Breast epithelium (tissue), 4 donors: ENCODE data around the gene NAV3. TPM values are rescaled to one million over a fixed set of nuclear protein-coding genes. Genes with fewer than 3 reads are reported as not detected.

Experiments used
- DNase-seq, 2 donors: peaks; one replicate each; pipeline ENCODE4 v3.0.0-alpha.2; 2019; ENCODE audit warnings: low spot score in 2 of 2
- H3K27ac ChIP-seq, 2 donors: fragments of 200-600 bp; sonication (generic) in 1 of 2; one replicate each; pipeline ENCODE4 v1.5.1; 2016 to 2019; ENCODE audit warnings: mild to moderate bottlenecking in 1 of 2
- H3K27me3 ChIP-seq, 2 donors: fragments of 200-600 bp; sonication (generic) in 1 of 2; one replicate each; pipeline versions ENCODE4 v1.5.1 to v1.6.0; 2017 to 2019; ENCODE audit warnings: control low read depth in 1 of 2, mild to moderate bottlenecking in 1 of 2
- H3K36me3 ChIP-seq: fragments of 200-600 bp; one replicate; pipeline ENCODE4 v1.5.1; 2019
- H3K4me1 ChIP-seq, 2 donors: fragments of 200-600 bp; sonication (generic); one replicate each; pipeline ENCODE4 v1.5.1; 2016 to 2019; ENCODE audit warnings: control low read depth in 1 of 2
- H3K4me3 ChIP-seq, 3 donors: fragments of 200-600 bp; sonication (generic); 1 replicate in 2 of 3; 2 replicates in 1 of 3; pipeline ENCODE4 v1.5.1; 2016 to 2019; ENCODE audit warnings: mild to moderate bottlenecking in 3 of 3, moderate library complexity in 2 of 3
- H3K9me3 ChIP-seq, 2 donors: fragments of 200-600 bp; sonication (generic) in 1 of 2; one replicate each; pipeline ENCODE4 v1.5.1; 2016 to 2019; ENCODE audit warnings: control low read depth in 1 of 2
- POLR2A ChIP-seq: fragments of 450-650 bp; IDR thresholded peaks from one replicate; pipeline ENCODE4 v1.6.1; 2016; ENCODE audit warnings: antibody characterized with exemption, mild to moderate bottlenecking, moderate library complexity
- POLR2AphosphoS5 ChIP-seq, 3 donors: sonication (generic); formaldehyde crosslinking; IDR thresholded peaks; one replicate each; pipeline ENCODE4 v1.6.1; 2017; ENCODE audit warnings: antibody characterized with exemption in 3 of 3
- intact Hi-C: fragments of 100-400 bp; cut with DNase I; formaldehyde crosslinking; loops from one replicate; pipeline ENCODE4 v1.15.1; 2023; ENCODE audit warnings: low total_unique reads
- total RNA-seq, 3 donors: library from RNA; depleted of rRNA; stranded (reverse); fragments of >200 nt; gene quantifications; one replicate each; pipeline ENCODE4 v1.1.0, GENCODE V29; 2016
- TF ChIP-seq, protein P1 (sequence below), 3 donors: fragments of 450-650 bp; IDR thresholded peaks; one replicate each; pipeline ENCODE4 v1.5.1; 2016 to 2017; ENCODE audit warnings: antibody characterized with exemption in 3 of 3, mild to moderate bottlenecking in 3 of 3, moderate library complexity in 3 of 3

The NAV3 gene
- total RNA-seq, 3 donors from 2014 or later: 25.6 to 46.1 (median 41.1) TPM

DNA sequence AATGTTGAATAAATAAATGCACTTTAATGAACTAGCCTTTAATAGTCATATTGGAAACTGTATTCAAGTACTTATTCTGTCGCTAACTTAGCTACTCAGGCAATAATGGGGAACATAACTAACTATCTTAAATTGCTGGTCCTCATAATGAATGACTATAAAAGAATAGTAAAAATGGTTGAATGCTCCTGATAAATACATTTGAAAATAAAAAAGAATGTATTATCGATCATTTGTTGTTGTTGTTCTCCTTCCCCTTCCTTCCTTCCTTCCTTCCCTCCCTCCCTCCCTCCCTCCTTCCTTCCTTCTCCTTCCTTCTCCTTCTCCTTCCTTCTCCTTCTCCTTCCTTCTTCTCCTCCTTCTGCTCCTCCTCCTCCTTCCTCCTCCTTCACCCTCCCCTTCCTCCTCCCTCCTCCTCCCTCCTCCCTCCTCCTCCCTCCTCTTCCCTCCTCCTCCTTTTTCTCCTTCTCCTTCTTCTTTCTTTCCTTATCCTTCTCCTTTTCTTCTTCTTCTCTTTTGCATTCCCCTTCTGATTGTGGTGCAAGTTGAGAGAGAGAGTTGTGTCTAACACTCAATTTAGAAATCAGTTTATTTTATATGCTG is 133.0 kb downstream of the NAV3 start:
- Histone ChIP-seq H3K27me3 (no peaks in the 10 kb centered on the region), H3K4me3 (no peak overlapping the region), H3K9me3 (no peaks in the 10 kb centered on the region), H3K4me1 (no peaks in the 10 kb centered on the region), H3K27ac (no peak overlapping the region), H3K36me3 (no peaks in the 10 kb centered on the region)
- DNase-seq: no peak
- TF ChIP-seq, protein P1, sequence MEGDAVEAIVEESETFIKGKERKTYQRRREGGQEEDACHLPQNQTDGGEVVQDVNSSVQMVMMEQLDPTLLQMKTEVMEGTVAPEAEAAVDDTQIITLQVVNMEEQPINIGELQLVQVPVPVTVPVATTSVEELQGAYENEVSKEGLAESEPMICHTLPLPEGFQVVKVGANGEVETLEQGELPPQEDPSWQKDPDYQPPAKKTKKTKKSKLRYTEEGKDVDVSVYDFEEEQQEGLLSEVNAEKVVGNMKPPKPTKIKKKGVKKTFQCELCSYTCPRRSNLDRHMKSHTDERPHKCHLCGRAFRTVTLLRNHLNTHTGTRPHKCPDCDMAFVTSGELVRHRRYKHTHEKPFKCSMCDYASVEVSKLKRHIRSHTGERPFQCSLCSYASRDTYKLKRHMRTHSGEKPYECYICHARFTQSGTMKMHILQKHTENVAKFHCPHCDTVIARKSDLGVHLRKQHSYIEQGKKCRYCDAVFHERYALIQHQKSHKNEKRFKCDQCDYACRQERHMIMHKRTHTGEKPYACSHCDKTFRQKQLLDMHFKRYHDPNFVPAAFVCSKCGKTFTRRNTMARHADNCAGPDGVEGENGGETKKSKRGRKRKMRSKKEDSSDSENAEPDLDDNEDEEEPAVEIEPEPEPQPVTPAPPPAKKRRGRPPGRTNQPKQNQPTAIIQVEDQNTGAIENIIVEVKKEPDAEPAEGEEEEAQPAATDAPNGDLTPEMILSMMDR (IDR thresholded peaks at IDR 0.05): no peak
- TF ChIP-seq POLR2A (no peak), POLR2AphosphoS5 (IDR thresholded peaks at IDR 0.05) (no peak)
- intact Hi-C loops: no loop called here

DNA sequence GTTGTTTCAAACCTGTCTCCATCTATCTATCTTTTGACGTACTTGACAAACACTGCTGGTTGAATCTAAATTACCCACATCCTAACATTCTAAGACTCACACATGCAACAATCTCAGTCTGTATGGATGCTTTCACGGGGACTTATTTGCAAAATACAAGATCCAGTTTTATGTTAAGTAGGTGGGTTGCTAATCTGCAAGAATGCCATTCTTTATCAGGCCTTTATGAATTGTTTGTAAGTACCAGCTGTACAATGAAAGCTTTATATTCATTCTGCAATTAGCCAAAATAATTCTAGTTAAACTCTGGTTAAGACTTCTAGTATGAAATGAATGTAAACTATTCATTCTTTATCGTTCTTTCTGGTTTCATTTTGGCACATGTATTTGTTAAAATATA is 135.1 kb downstream of the NAV3 start:
- Histone ChIP-seq H3K4me1 (no peaks in the 10 kb centered on the region), H3K27me3 (no peaks in the 10 kb centered on the region), H3K4me3 (no peak overlapping the region), H3K27ac (no peak overlapping the region), H3K36me3 (no peaks in the 10 kb centered on the region), H3K9me3 (no peaks in the 10 kb centered on the region)
- intact Hi-C loops: no loop called here
- TF ChIP-seq POLR2A (no peak), POLR2AphosphoS5 (IDR thresholded peaks at IDR 0.05) (no peak)
- TF ChIP-seq, protein P1 (IDR thresholded peaks at IDR 0.05): no peak
- DNase-seq: no peak

DNA sequence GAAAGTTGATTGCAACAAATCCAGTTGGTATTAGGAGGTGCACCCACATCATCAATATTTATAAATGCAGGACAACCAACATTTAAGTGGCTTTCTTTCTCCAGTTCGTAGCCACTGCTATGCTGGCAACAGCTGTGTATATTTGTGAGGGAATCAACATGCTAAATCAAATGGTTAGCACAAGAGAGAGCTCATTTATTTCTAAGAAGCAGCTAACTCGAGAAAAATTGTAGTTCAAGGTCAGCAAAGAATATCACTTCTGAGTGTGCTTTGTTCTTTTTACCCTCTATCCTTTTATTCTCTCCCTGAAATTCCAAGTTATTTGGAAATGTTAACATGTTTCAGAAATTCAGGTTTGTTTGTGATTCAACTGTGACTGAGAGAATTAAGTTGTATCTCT is 137.3 kb downstream of the NAV3 start:
- no peaks in the 10 kb centered on the region for H3K36me3 ChIP-seq
- no peaks in the 10 kb centered on the region for H3K9me3 ChIP-seq
- TF ChIP-seq, protein P1 (IDR thresholded peaks at IDR 0.05): no peak
- TF ChIP-seq POLR2AphosphoS5 (IDR thresholded peaks at IDR 0.05): no peak
- no peak for TF ChIP-seq POLR2A
- H3K27ac ChIP-seq: no peak overlapping the region
- DNase-seq: no peak
- intact Hi-C loops: no loop called here
- no peaks in the 10 kb centered on the region for H3K27me3 ChIP-seq
- no peak overlapping the region for H3K4me3 ChIP-seq
- no peaks in the 10 kb centered on the region for H3K4me1 ChIP-seq

DNA sequence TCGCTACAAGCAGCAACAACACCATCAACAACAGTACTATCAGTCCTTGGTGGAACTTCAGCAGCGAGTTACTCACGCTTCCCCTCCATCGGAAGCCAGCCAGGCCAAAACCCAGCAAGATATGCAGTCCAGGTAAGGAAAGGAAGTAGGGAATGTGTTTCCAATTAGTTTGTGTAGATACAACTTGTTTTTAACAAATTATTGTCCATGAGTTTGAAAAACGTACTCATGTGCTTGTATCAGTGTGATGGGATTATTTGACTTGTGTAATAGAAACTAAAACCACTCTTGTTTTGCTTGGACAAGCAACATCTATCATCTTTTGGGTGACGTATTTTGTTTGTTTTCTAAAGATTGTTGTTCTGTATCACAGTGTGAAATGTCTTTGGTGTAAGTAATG is 137.9 kb downstream of the NAV3 start:
- Histone ChIP-seq H3K9me3 (no peaks in the 10 kb centered on the region), H3K27ac (no peak overlapping the region), H3K27me3 (no peaks in the 10 kb centered on the region), H3K4me1 (no peaks in the 10 kb centered on the region), H3K4me3 (no peak overlapping the region), H3K36me3 (no peaks in the 10 kb centered on the region)
- no peak for DNase-seq
- intact Hi-C loops: no loop called here
- TF ChIP-seq POLR2A (no peak), POLR2AphosphoS5 (IDR thresholded peaks at IDR 0.05) (no peak)
- TF ChIP-seq, protein P1 (IDR thresholded peaks at IDR 0.05): no peak

DNA sequence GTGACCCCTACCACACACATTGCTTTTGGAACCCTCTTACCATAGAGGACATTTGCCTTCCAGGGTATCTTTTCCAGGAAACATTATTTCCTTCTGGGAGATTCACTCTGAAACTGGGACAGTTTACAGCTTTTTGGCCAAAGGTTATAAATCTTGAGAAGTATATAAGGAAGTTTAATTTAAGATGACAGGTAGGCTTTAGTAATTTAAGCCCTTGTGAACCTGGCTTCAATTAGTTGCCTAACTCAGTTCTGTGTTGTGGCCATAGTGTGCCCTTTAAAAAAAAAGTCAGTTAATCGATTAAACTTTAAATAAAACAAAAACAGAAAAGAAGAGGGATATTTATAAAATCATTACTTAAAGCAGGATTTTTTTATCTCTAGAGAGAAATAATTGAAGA is 142.9 kb downstream of the NAV3 start:
- TF ChIP-seq POLR2AphosphoS5 (IDR thresholded peaks at IDR 0.05) (no peak), POLR2A (no peak)
- TF ChIP-seq, protein P1 (IDR thresholded peaks at IDR 0.05): no peak
- no peak for DNase-seq
- Histone ChIP-seq H3K36me3 (no peaks in the 10 kb centered on the region), H3K27me3 (no peaks in the 10 kb centered on the region), H3K4me1 (no peaks in the 10 kb centered on the region), H3K4me3 (no peak overlapping the region), H3K9me3 (no peaks in the 10 kb centered on the region), H3K27ac (no peak overlapping the region)
- intact Hi-C loops: no loop called here
